ENCODE measurements around the gene KCP. TPM values are rescaled to one million over a fixed set of nuclear protein-coding genes. Genes with fewer than 3 reads are reported as not detected.
A peak's percentile ranks its signal among the peaks of the same experiment; 100 is the strongest.

Gene KCP
- polyA plus RNA-seq, 3 donors, result 0.26 to 2.0 (median 1.5) TPM

- WGBS, 3 donors, result 39 to 44% (median 40%) methylated on average over 13 of the region's 13 CpGs
- H3K27ac ChIP-seq (ENCODE audit: low read depth, low read length), result no peak overlapping the region
Measured at GRCh38 chr7:128868624-128869137, 41.8 kb downstream of the KCP start.

GRCh38 chr7:128867842-128868623, 42.5 kb downstream of the KCP start:
- 70 to 80% (median 75%) methylated on average over 11 of the region's 11 CpGs for WGBS, 3 donors
- H3K27ac ChIP-seq (ENCODE audit: low read depth, low read length), result no peak overlapping the region

- H3K27ac ChIP-seq (ENCODE audit: low read depth, low read length), result no peak overlapping the region
- WGBS, 3 donors, result 87 to 95% (median 92%) methylated on average over 4 of the region's 4 CpGs
Measured at GRCh38 chr7:128867241-128867640, 43.3 kb downstream of the KCP start.

GRCh38 chr7:128865996-128866877, 44.3 kb downstream of the KCP start:
- H3K27ac ChIP-seq (ENCODE audit: low read depth, low read length), result no peak overlapping the region
- WGBS, 3 donors, result 94% methylated on average over 27 of the region's 27 CpGs

- 95 to 98% (median 97%) methylated on average over 12 of the region's 12 CpGs for WGBS, 3 donors
- no peak overlapping the region for H3K27ac ChIP-seq (ENCODE audit: low read depth, low read length)
Measured at GRCh38 chr7:128865303-128865702, 45.2 kb downstream of the KCP start.

- no peak overlapping the region for H3K27ac ChIP-seq (ENCODE audit: low read depth, low read length)
- WGBS, 3 donors, result 0 to 1% (median 1%) methylated on average over 6 of the region's 6 CpGs
Measured at GRCh38 chr7:128863433-128863989, 47.0 kb downstream of the KCP start.

- H3K27ac ChIP-seq (ENCODE audit: low read depth, low read length), result no peak within 1 kb of the TSS
Measured at GRCh38 chr7:128862571-128863432, 47.7 kb downstream of the KCP start, which contains the start of gene ATP6V1F. Gene ATP6V1F (plus strand): TSS chr7:128862856. CDS start chr7:128862905, 49 bp downstream.

GRCh38 chr7:128861957-128862570, 48.4 kb downstream of the KCP start:
- no peak overlapping the region for H3K27ac ChIP-seq (ENCODE audit: low read depth, low read length)
- WGBS, 3 donors, result 71 to 74% (median 73%) methylated on average over 15 of the region's 15 CpGs

More at GRCh38 chr7:128862571-128863432, 47.7 kb downstream of the KCP start, which contains the start of gene ATP6V1F:
- 0% methylated on average over 65 of the region's 65 CpGs for WGBS, 3 donors

GRCh38 chr7:128860158-128861073, 50.1 kb downstream of the KCP start:
- no peak overlapping the region for H3K27ac ChIP-seq (ENCODE audit: low read depth, low read length)
- 39 to 47% (median 40%) methylated on average over 10 of the region's 10 CpGs for WGBS, 3 donors

- WGBS, 3 donors, result 32 to 65% (median 45%) methylated on average over 12 of the region's 12 CpGs
- H3K27ac ChIP-seq (ENCODE audit: low read depth, low read length), result no peak overlapping the region
Measured at GRCh38 chr7:128859232-128860157, 51.0 kb downstream of the KCP start.

- WGBS, 3 donors, result 57 to 67% (median 59%) methylated on average over 16 to 18 of the region's 18 CpGs
- H3K27ac ChIP-seq (ENCODE audit: low read depth, low read length), result peak overlapping the region; percentile 34
Measured at GRCh38 chr7:128858380-128859231, 51.9 kb downstream of the KCP start.

- H3K27ac ChIP-seq (ENCODE audit: low read depth, low read length), result no peak overlapping the region
- WGBS, 3 donors, result 79 to 89% (median 81%) methylated on average over 17 of the region's 17 CpGs
Measured at GRCh38 chr7:128856001-128856718, 54.3 kb downstream of the KCP start.

- WGBS, 3 donors, result 77 to 91% (median 82%) methylated on average over 3 of the region's 3 CpGs
- no peak overlapping the region for H3K27ac ChIP-seq (ENCODE audit: low read depth, low read length)
Measured at GRCh38 chr7:128855559-128855958, 55.0 kb downstream of the KCP start.

GRCh38 chr7:128854396-128854795, 56.1 kb downstream of the KCP start:
- H3K27ac ChIP-seq (ENCODE audit: low read depth, low read length), result no peak overlapping the region
- 88 to 93% (median 93%) methylated on average over 21 of the region's 21 CpGs for WGBS, 3 donors

All from adipose tissue (tissue), 3 donors.